Measurements from ENCODE around the gene TRAF1. TPM values are rescaled to one million over a fixed set of nuclear protein-coding genes. Genes with fewer than 3 reads are reported as not detected.

Gene TRAF1
- total RNA-seq, 3 donors from 2014 or later (not counting 1 experiment from before 2014, with no cell fraction given), result 23.4 to 33.9 (median 30.5) TPM

DNA sequence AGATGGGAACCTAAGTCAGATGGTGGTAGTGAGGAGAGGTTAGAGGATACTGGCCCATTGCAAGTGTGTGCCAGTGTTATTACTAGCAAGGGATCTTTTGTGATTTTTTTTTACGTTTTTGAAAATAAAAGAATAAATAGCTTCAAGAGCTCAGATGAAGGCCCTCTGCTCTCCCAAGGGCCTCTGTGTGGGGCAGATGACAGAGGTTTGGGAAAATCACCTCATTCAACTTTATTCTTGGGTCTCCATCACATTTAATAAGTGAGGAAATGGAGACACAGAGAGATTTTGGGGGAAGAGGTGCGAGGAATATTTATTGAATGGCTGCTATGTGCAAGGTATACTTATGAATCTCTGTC is 10.1 kb upstream of the TRAF1 start:
- Histone ChIP-seq H3K9me3 (ENCODE audit: control insufficient read depth, insufficient read depth, low read length) (no peaks in the 10 kb centered on the region), H3K4me1 (ENCODE audit: control insufficient read depth, insufficient read depth, low read length) (peaks cover 44% of the 10 kb centered on the region), H3K27me3 (ENCODE audit: control insufficient read depth, insufficient read depth, low read length) (no peaks in the 10 kb centered on the region), H3K27ac (ENCODE audit: low read length) (no peak overlapping the region), H3K4me3 (ENCODE audit: low read length) (no peak overlapping the region), H3K36me3 (ENCODE audit: control insufficient read depth, insufficient read depth, low read length) (no peaks in the 10 kb centered on the region)
- 50% methylated on average over 2 of the region's 2 CpGs for WGBS (ENCODE audit: insufficient coverage)
- Mint-ChIP-seq H3K27me3 (ENCODE audit: low read depth in 2 of 2) (peaks cover 0 to 9% of the 10 kb centered on the region in 2 donors), H3K4me1 (peaks cover 27 to 38% of the 10 kb centered on the region in 2 donors), H3K27ac (peak overlapping the region; percentile 68 to 72), H3K4me3 (peak overlapping the region; percentile 64), H3K36me3 (no peaks in the 10 kb centered on the region), H3K9me3 (no peaks in the 10 kb centered on the region)
- intact Hi-C loops (cut with micrococcal nuclease), result loop anchor here (1.0 to 5.0 kb wide), 5 partner anchors 59 to 317 kb away; partner anchors contain the start of genes FBXW2 and PHF19
- ATAC-seq, result no peak
- no peak for DNase-seq
- TF ChIP-seq, protein P1, sequence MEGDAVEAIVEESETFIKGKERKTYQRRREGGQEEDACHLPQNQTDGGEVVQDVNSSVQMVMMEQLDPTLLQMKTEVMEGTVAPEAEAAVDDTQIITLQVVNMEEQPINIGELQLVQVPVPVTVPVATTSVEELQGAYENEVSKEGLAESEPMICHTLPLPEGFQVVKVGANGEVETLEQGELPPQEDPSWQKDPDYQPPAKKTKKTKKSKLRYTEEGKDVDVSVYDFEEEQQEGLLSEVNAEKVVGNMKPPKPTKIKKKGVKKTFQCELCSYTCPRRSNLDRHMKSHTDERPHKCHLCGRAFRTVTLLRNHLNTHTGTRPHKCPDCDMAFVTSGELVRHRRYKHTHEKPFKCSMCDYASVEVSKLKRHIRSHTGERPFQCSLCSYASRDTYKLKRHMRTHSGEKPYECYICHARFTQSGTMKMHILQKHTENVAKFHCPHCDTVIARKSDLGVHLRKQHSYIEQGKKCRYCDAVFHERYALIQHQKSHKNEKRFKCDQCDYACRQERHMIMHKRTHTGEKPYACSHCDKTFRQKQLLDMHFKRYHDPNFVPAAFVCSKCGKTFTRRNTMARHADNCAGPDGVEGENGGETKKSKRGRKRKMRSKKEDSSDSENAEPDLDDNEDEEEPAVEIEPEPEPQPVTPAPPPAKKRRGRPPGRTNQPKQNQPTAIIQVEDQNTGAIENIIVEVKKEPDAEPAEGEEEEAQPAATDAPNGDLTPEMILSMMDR (IDR thresholded peaks at IDR 0.05), result peak; percentile 46

- Mint-ChIP-seq H3K9me3 (no peaks in the 10 kb centered on the region), H3K27ac (peak overlapping the region; percentile 68 to 72), H3K4me1 (peaks cover 33 to 44% of the 10 kb centered on the region in 2 donors), H3K36me3 (no peaks in the 10 kb centered on the region), H3K27me3 (ENCODE audit: low read depth in 2 of 2) (peaks cover 0 to 5% of the 10 kb centered on the region in 2 donors), H3K4me3 (peak overlapping the region; percentile 64)
- no peaks in the 10 kb centered on the region for H3K27me3 ChIP-seq (ENCODE audit: control insufficient read depth, insufficient read depth, low read length)
- DNase-seq, result peak; percentile 86 to 93
- H3K36me3 ChIP-seq (ENCODE audit: control insufficient read depth, insufficient read depth, low read length), result no peaks in the 10 kb centered on the region
- H3K4me3 ChIP-seq (ENCODE audit: low read length), result no peak overlapping the region
- H3K4me1 ChIP-seq (ENCODE audit: control insufficient read depth, insufficient read depth, low read length), result peaks cover 49% of the 10 kb centered on the region
- intact Hi-C loops (cut with micrococcal nuclease), result loop anchor here (1.0 to 5.0 kb wide), 5 partner anchors 59 to 317 kb away; partner anchors contain the start of genes FBXW2 and PHF19
- peak overlapping the region; percentile 7 for H3K27ac ChIP-seq (ENCODE audit: low read length)
- under 1% methylated on average over 10 of the region's 10 CpGs for WGBS (ENCODE audit: insufficient coverage)
- no peaks in the 10 kb centered on the region for H3K9me3 ChIP-seq (ENCODE audit: control insufficient read depth, insufficient read depth, low read length)
- peak; percentile 75 to 87 (median 78) for ATAC-seq
- TF ChIP-seq, protein P1 (IDR thresholded peaks at IDR 0.05), result peak; percentile 96
Measured at GRCh38 chr9:120936011-120936763, 9.6 kb upstream of the TRAF1 start.

GRCh38 chr9:120935383-120935857 is 8.8 kb upstream of the TRAF1 start:
- Histone ChIP-seq H3K4me3 (ENCODE audit: low read length) (no peak overlapping the region), H3K36me3 (ENCODE audit: control insufficient read depth, insufficient read depth, low read length) (no peaks in the 10 kb centered on the region), H3K27ac (ENCODE audit: low read length) (peak overlapping the region; percentile 7), H3K27me3 (ENCODE audit: control insufficient read depth, insufficient read depth, low read length) (no peaks in the 10 kb centered on the region), H3K4me1 (ENCODE audit: control insufficient read depth, insufficient read depth, low read length) (peaks cover 57% of the 10 kb centered on the region), H3K9me3 (ENCODE audit: control insufficient read depth, insufficient read depth, low read length) (no peaks in the 10 kb centered on the region)
- 34% methylated on average over 4 of the region's 4 CpGs for WGBS (ENCODE audit: insufficient coverage)
- Mint-ChIP-seq H3K27ac (peak overlapping the region; percentile 68 to 72), H3K9me3 (no peaks in the 10 kb centered on the region), H3K4me3 (peak overlapping the region; percentile 50), H3K36me3 (no peaks in the 10 kb centered on the region), H3K4me1 (peaks cover 37 to 48% of the 10 kb centered on the region in 2 donors), H3K27me3 (ENCODE audit: low read depth in 2 of 2) (no peaks in the 10 kb centered on the region)
- peak in 1 of 2 donors; percentile 53 for DNase-seq
- no peak for ATAC-seq
- intact Hi-C loops (cut with micrococcal nuclease), result loop anchor here (5.0 kb wide), 1 partner anchor 143 kb away; the partner anchor contains the start of gene FBXW2
- TF ChIP-seq, protein P1 (IDR thresholded peaks at IDR 0.05), result no peak
